Large intestine (tissue), 3 donors: Measurements from ENCODE around the gene WNK3. TPM values are rescaled to one million over a fixed set of nuclear protein-coding genes. Genes with fewer than 3 reads are reported as not detected.

Experiments used
- DNase-seq, 2 donors: peaks; one replicate each; pipeline versions ENCODE4 v3.0.0 to v3.0.0-alpha.2; 2013
- H3K27ac ChIP-seq: one replicate; pipeline ENCODE4 v1.5.1; 2013; ENCODE audit warnings: low read length
- H3K27me3 ChIP-seq: 2 replicates; pipeline ENCODE4 v1.6.1; 2013; ENCODE audit warnings: low read length; ENCODE audit not compliant: control insufficient read depth, insufficient read depth
- H3K36me3 ChIP-seq: 2 replicates; pipeline ENCODE4 v1.6.1; 2013; ENCODE audit warnings: low read length; ENCODE audit not compliant: control insufficient read depth, insufficient read depth
- H3K4me1 ChIP-seq: one replicate; pipeline ENCODE4 v1.6.1; 2013; ENCODE audit warnings: low read length; ENCODE audit not compliant: control insufficient read depth, insufficient read depth
- H3K4me3 ChIP-seq: one replicate; pipeline ENCODE4 v1.5.1; 2013; ENCODE audit warnings: low read length
- H3K9me3 ChIP-seq: one replicate; pipeline ENCODE4 v1.6.1; 2013; ENCODE audit warnings: mild to moderate bottlenecking, low read depth, low read length, moderate library complexity; ENCODE audit not compliant: control insufficient read depth
- WGBS: methylation state at CpG from one replicate; pipeline ENCODE4 v1.1.5; 2013; ENCODE audit warnings: low lambda C conversion rate; ENCODE audit not compliant: insufficient coverage; 5-methylcytosine and 5-hydroxymethylcytosine counted together
- polyA plus RNA-seq: library from polyadenylated mRNA; unstranded; fragments of 120-200 nt; gene quantifications from one replicate; pipeline ENCODE4 v1.2.1, GENCODE V29; 2013

The WNK3 gene
- polyA plus RNA-seq, 1 donor, result 1.4 TPM

DNA sequence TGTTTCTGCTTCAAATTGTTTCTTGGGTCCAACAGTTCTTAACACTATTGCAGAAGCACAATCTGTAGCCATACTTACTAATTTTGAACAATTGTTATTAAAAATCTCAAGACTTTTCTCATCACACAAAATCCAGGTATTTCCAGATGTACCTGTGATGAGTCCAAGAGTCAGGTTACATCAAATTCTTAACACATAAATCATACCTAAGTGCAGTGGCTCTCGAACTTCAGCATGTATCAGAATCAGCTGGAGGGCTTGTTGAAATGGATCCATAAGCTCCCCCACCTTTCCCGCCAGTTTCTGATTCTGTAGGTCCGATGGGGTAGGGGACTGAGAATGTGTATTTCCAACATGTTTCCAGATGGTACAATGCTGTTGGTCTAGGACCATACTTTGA lies 185.4 kb downstream of the WNK3 start:
- Histone ChIP-seq H3K27ac (no peak overlapping the region), H3K4me3 (no peak overlapping the region), H3K36me3 (peaks cover 3% of the 10 kb centered on the region), H3K9me3 (no peaks in the 10 kb centered on the region), H3K4me1 (no peaks in the 10 kb centered on the region), H3K27me3 (no peaks in the 10 kb centered on the region)
- DNase-seq, result no peak
- WGBS, result no CpG with 5 or more reads among the region's 3 CpGs

DNA sequence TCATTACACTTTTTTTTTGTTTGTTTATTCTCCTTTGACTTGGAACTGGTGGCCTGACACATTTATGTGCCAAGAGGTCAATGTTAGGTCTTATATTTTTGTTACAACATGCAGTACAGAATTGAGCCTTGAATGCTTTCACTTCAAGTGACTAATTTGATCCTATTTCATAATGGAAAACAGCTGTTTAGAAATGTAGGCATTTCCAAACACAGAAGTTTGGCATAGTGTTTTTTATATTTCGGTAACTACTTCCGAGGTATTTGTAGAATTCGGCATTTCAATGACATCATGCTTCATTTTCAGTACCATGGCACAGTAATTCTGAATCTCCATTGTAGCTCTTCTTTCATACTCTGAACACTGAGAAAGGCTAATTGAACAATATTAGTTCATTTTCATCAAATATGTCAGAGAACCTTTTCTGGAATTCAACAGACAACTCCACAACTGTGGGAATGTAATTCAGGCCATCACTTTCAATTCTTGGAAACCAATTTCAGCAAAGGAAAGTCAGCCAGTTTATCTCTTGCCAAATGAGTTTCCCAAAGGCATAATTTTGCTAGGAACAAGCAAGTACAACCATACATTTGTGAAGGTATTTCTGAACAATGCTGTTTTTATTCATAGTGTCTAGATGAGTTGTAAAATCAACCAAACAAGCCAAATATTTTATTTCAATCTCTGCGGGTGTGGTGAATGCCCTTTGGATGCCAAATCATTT lies 186.2 kb downstream of the WNK3 start:
- H3K36me3 ChIP-seq, result peaks cover 3% of the 10 kb centered on the region
- no peaks in the 10 kb centered on the region for H3K9me3 ChIP-seq
- H3K4me1 ChIP-seq, result no peaks in the 10 kb centered on the region
- WGBS, result no CpG with 5 or more reads among the region's 4 CpGs
- H3K27ac ChIP-seq, result no peak overlapping the region
- DNase-seq, result no peak
- no peaks in the 10 kb centered on the region for H3K27me3 ChIP-seq
- no peak overlapping the region for H3K4me3 ChIP-seq

DNA sequence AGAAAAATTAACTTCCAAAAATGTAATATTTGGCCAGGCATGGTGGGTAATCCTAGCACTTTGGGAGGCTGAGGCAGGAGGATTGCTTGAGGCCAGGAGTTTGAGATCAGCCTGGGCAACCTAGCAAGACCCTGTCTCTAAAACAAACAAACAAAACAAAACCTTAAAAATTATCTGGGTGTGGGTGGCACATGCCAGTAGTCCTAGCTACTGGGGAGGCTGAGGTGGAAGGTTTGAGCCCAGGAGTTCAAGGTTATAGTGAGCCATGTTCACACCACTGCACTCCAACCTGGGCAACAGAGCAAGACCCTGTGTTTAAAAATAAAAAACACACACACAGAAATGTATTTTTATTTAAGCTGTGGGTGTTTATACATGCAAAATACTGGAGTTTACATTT lies 186.8 kb downstream of the WNK3 start:
- Histone ChIP-seq H3K27me3 (no peaks in the 10 kb centered on the region), H3K4me1 (no peaks in the 10 kb centered on the region), H3K4me3 (no peak overlapping the region), H3K36me3 (peaks cover 3% of the 10 kb centered on the region), H3K27ac (no peak overlapping the region), H3K9me3 (no peaks in the 10 kb centered on the region)
- DNase-seq, result no peak

DNA sequence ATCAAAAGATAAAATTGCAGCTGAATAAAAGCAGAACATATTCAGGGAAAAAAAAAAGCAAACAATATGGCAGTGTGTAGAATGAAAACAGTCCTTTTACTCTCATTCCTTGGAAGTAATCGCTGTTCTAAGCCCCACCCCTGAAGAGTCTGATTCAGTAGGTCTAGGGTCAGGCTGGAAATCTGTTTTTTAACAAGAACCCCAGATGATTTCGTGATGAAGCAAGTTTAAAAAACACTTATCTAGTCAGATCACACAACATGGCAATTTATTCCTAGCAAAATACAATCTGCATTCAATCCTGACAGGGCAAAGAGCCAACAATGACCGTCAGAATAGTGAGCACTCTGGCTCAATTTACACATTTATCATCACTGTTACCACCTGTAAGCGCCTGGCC lies 190.9 kb downstream of the WNK3 start:
- no CpG with 5 or more reads among the region's 4 CpGs for WGBS
- DNase-seq, result no peak

DNA sequence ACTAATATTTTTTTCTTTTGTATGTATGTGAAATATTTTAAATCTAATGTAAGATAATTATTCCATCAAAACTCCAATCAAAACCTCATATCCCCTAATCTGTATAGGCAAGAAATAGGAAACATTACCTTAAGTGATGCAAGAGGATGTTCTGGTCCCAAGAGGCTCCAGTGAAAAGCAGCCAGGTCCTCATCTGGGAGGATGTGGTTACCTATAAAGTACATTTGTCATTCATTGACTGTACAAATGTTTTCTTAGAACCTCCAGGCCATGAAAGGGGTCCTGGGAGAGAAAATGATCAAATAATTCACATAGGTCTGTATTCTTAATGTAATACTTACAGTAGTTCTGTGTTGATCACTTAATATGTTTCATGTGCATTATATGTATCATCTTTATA lies 200.3 kb downstream of the WNK3 start:
- Histone ChIP-seq H3K27me3 (no peaks in the 10 kb centered on the region), H3K9me3 (no peaks in the 10 kb centered on the region), H3K27ac (no peak overlapping the region), H3K4me3 (no peak overlapping the region), H3K36me3 (no peaks in the 10 kb centered on the region), H3K4me1 (no peaks in the 10 kb centered on the region)
- no peak for DNase-seq

More for the DNA sequence above, 190.9 kb downstream of the WNK3 start:
- H3K4me3 ChIP-seq, result no peak overlapping the region
- no peaks in the 10 kb centered on the region for H3K4me1 ChIP-seq
- H3K9me3 ChIP-seq, result no peaks in the 10 kb centered on the region
- no peak overlapping the region for H3K27ac ChIP-seq
- no peaks in the 10 kb centered on the region for H3K36me3 ChIP-seq
- no peaks in the 10 kb centered on the region for H3K27me3 ChIP-seq

Other genes with a start within 250 kb of the WNK3 start
- gene FAM120C, start 174.8 kb downstream of the WNK3 start, polyA plus RNA-seq, result 6.3 TPM
- gene TSR2, start 82.4 kb upstream of the WNK3 start, polyA plus RNA-seq, result 44.1 TPM
- gene FGD1, start 138.2 kb upstream of the WNK3 start, polyA plus RNA-seq, result 8.0 TPM
- 14.4 TPM for gene GNL3L, start 172.2 kb upstream of the WNK3 start, polyA plus RNA-seq